Measurements from ENCODE around the gene MAN1A1.

MAN1A1 gene

GRCh38 chr6:119270545-119270944 lies 79.0 kb downstream of the MAN1A1 start:
- Histone ChIP-seq H3K27ac (ENCODE audit: low read length) (no peak overlapping the region), H3K27me3 (ENCODE audit: control insufficient read depth in 1 of 2, insufficient read depth in 2 of 2, low read length in 2 of 2) (no peaks in the 10 kb centered on the region), H3K36me3 (ENCODE audit: control insufficient read depth in 2 of 2, insufficient read depth in 2 of 2, low read length in 2 of 2) (peaks cover 3% of the 10 kb centered on the region in 2 donors), H3K4me1 (ENCODE audit: control insufficient read depth, insufficient read depth, low read length) (no peaks in the 10 kb centered on the region), H3K9ac (ENCODE audit: low read length in 2 of 2) (no peak overlapping the region), H3K9me3 (ENCODE audit: control insufficient read depth in 2 of 2, low read length in 2 of 2) (peaks cover 0 to 3% of the 10 kb centered on the region in 2 donors), H3K4me3 (ENCODE audit: low read length in 2 of 2) (no peak overlapping the region)

- Histone ChIP-seq H3K9ac (ENCODE audit: low read length in 2 of 2) (no peak overlapping the region), H3K27me3 (ENCODE audit: control insufficient read depth in 1 of 2, insufficient read depth in 2 of 2, low read length in 2 of 2) (no peaks in the 10 kb centered on the region), H3K36me3 (ENCODE audit: control insufficient read depth in 2 of 2, insufficient read depth in 2 of 2, low read length in 2 of 2) (peaks cover 3% of the 10 kb centered on the region in 2 donors), H3K9me3 (ENCODE audit: control insufficient read depth in 2 of 2, low read length in 2 of 2) (peaks cover 0 to 3% of the 10 kb centered on the region in 2 donors), H3K4me3 (ENCODE audit: low read length in 2 of 2) (no peak overlapping the region), H3K4me1 (ENCODE audit: control insufficient read depth, insufficient read depth, low read length) (no peaks in the 10 kb centered on the region), H3K27ac (ENCODE audit: low read length) (no peak overlapping the region)
Measured at GRCh38 chr6:119269266-119270103, 80.1 kb downstream of the MAN1A1 start.

GRCh38 chr6:119267126-119267905 lies 82.2 kb downstream of the MAN1A1 start:
- Histone ChIP-seq H3K36me3 (ENCODE audit: control insufficient read depth in 2 of 2, insufficient read depth in 2 of 2, low read length in 2 of 2) (peaks cover 3% of the 10 kb centered on the region in 2 donors), H3K9ac (ENCODE audit: low read length in 2 of 2) (no peak overlapping the region), H3K27me3 (ENCODE audit: control insufficient read depth in 1 of 2, insufficient read depth in 2 of 2, low read length in 2 of 2) (no peaks in the 10 kb centered on the region), H3K27ac (ENCODE audit: low read length) (no peak overlapping the region), H3K9me3 (ENCODE audit: control insufficient read depth in 2 of 2, low read length in 2 of 2) (peaks cover 0 to 3% of the 10 kb centered on the region in 2 donors), H3K4me3 (ENCODE audit: low read length in 2 of 2) (no peak overlapping the region), H3K4me1 (ENCODE audit: control insufficient read depth, insufficient read depth, low read length) (no peaks in the 10 kb centered on the region)

- H3K27ac ChIP-seq (ENCODE audit: low read length): no peak overlapping the region
- no peaks in the 10 kb centered on the region for H3K9me3 ChIP-seq (ENCODE audit: control insufficient read depth in 2 of 2, low read length in 2 of 2)
- H3K27me3 ChIP-seq (ENCODE audit: control insufficient read depth in 1 of 2, insufficient read depth in 2 of 2, low read length in 2 of 2): no peaks in the 10 kb centered on the region
- peaks cover 3% of the 10 kb centered on the region in 2 donors for H3K36me3 ChIP-seq (ENCODE audit: control insufficient read depth in 2 of 2, insufficient read depth in 2 of 2, low read length in 2 of 2)
- H3K9ac ChIP-seq (ENCODE audit: low read length in 2 of 2): no peak overlapping the region
- no peaks in the 10 kb centered on the region for H3K4me1 ChIP-seq (ENCODE audit: control insufficient read depth, insufficient read depth, low read length)
- no peak overlapping the region for H3K4me3 ChIP-seq (ENCODE audit: low read length in 2 of 2)
Measured at GRCh38 chr6:119264854-119265397, 84.6 kb downstream of the MAN1A1 start.

GRCh38 chr6:119262612-119263011 lies 86.9 kb downstream of the MAN1A1 start:
- Histone ChIP-seq H3K27ac (ENCODE audit: low read length) (no peak overlapping the region), H3K4me1 (ENCODE audit: control insufficient read depth, insufficient read depth, low read length) (no peaks in the 10 kb centered on the region), H3K4me3 (ENCODE audit: low read length in 2 of 2) (no peak overlapping the region), H3K9ac (ENCODE audit: low read length in 2 of 2) (no peak overlapping the region), H3K27me3 (ENCODE audit: control insufficient read depth in 1 of 2, insufficient read depth in 2 of 2, low read length in 2 of 2) (no peaks in the 10 kb centered on the region), H3K9me3 (ENCODE audit: control insufficient read depth in 2 of 2, low read length in 2 of 2) (no peaks in the 10 kb centered on the region), H3K36me3 (ENCODE audit: control insufficient read depth in 2 of 2, insufficient read depth in 2 of 2, low read length in 2 of 2) (no peaks in the 10 kb centered on the region)

- no peaks in the 10 kb centered on the region for H3K27me3 ChIP-seq (ENCODE audit: control insufficient read depth in 1 of 2, insufficient read depth in 2 of 2, low read length in 2 of 2)
- no peaks in the 10 kb centered on the region for H3K9me3 ChIP-seq (ENCODE audit: control insufficient read depth in 2 of 2, low read length in 2 of 2)
- H3K27ac ChIP-seq (ENCODE audit: low read length): no peak overlapping the region
- H3K4me3 ChIP-seq (ENCODE audit: low read length in 2 of 2): no peak overlapping the region
- H3K9ac ChIP-seq (ENCODE audit: low read length in 2 of 2): no peak overlapping the region
- H3K36me3 ChIP-seq (ENCODE audit: control insufficient read depth in 2 of 2, insufficient read depth in 2 of 2, low read length in 2 of 2): no peaks in the 10 kb centered on the region
- no peaks in the 10 kb centered on the region for H3K4me1 ChIP-seq (ENCODE audit: control insufficient read depth, insufficient read depth, low read length)
Measured at GRCh38 chr6:119261944-119262284, 87.6 kb downstream of the MAN1A1 start.

GRCh38 chr6:119259027-119259426 lies 90.5 kb downstream of the MAN1A1 start:
- Histone ChIP-seq H3K4me1 (ENCODE audit: control insufficient read depth, insufficient read depth, low read length) (no peaks in the 10 kb centered on the region), H3K27ac (ENCODE audit: low read length) (no peak overlapping the region), H3K36me3 (ENCODE audit: control insufficient read depth in 2 of 2, insufficient read depth in 2 of 2, low read length in 2 of 2) (no peaks in the 10 kb centered on the region)

GRCh38 chr6:119257726-119258125 lies 91.8 kb downstream of the MAN1A1 start:
- Histone ChIP-seq H3K27me3 (ENCODE audit: control insufficient read depth in 1 of 2, insufficient read depth in 2 of 2, low read length in 2 of 2) (no peaks in the 10 kb centered on the region), H3K4me1 (ENCODE audit: control insufficient read depth, insufficient read depth, low read length) (no peaks in the 10 kb centered on the region), H3K36me3 (ENCODE audit: control insufficient read depth in 2 of 2, insufficient read depth in 2 of 2, low read length in 2 of 2) (no peaks in the 10 kb centered on the region), H3K27ac (ENCODE audit: low read length) (no peak overlapping the region), H3K9me3 (ENCODE audit: control insufficient read depth in 2 of 2, low read length in 2 of 2) (no peaks in the 10 kb centered on the region), H3K9ac (ENCODE audit: low read length in 2 of 2) (no peak overlapping the region), H3K4me3 (ENCODE audit: low read length in 2 of 2) (no peak overlapping the region)

More at GRCh38 chr6:119259027-119259426, 90.5 kb downstream of the MAN1A1 start:
- H3K9me3 ChIP-seq (ENCODE audit: control insufficient read depth in 2 of 2, low read length in 2 of 2): no peaks in the 10 kb centered on the region
- no peaks in the 10 kb centered on the region for H3K27me3 ChIP-seq (ENCODE audit: control insufficient read depth in 1 of 2, insufficient read depth in 2 of 2, low read length in 2 of 2)
- H3K9ac ChIP-seq (ENCODE audit: low read length in 2 of 2): no peak overlapping the region
- no peak overlapping the region for H3K4me3 ChIP-seq (ENCODE audit: low read length in 2 of 2)

- H3K9me3 ChIP-seq (ENCODE audit: control insufficient read depth in 2 of 2, low read length in 2 of 2): no peaks in the 10 kb centered on the region
- no peaks in the 10 kb centered on the region for H3K36me3 ChIP-seq (ENCODE audit: control insufficient read depth in 2 of 2, insufficient read depth in 2 of 2, low read length in 2 of 2)
- no peak overlapping the region for H3K9ac ChIP-seq (ENCODE audit: low read length in 2 of 2)
- H3K4me3 ChIP-seq (ENCODE audit: low read length in 2 of 2): no peak overlapping the region
- H3K27me3 ChIP-seq (ENCODE audit: control insufficient read depth in 1 of 2, insufficient read depth in 2 of 2, low read length in 2 of 2): no peaks in the 10 kb centered on the region
- H3K27ac ChIP-seq (ENCODE audit: low read length): no peak overlapping the region
- H3K4me1 ChIP-seq (ENCODE audit: control insufficient read depth, insufficient read depth, low read length): no peaks in the 10 kb centered on the region
Measured at GRCh38 chr6:119256978-119257462, 92.5 kb downstream of the MAN1A1 start.

- Histone ChIP-seq H3K27ac (ENCODE audit: low read length) (no peak overlapping the region), H3K9ac (ENCODE audit: low read length in 2 of 2) (no peak overlapping the region), H3K27me3 (ENCODE audit: control insufficient read depth in 1 of 2, insufficient read depth in 2 of 2, low read length in 2 of 2) (no peaks in the 10 kb centered on the region), H3K4me1 (ENCODE audit: control insufficient read depth, insufficient read depth, low read length) (no peaks in the 10 kb centered on the region), H3K36me3 (ENCODE audit: control insufficient read depth in 2 of 2, insufficient read depth in 2 of 2, low read length in 2 of 2) (no peaks in the 10 kb centered on the region), H3K9me3 (ENCODE audit: control insufficient read depth in 2 of 2, low read length in 2 of 2) (no peaks in the 10 kb centered on the region), H3K4me3 (ENCODE audit: low read length in 2 of 2) (no peak overlapping the region)
Measured at GRCh38 chr6:119256392-119256791, 93.2 kb downstream of the MAN1A1 start.
